GM12878 (cell line): Measurements from ENCODE around the gene TPBGL.

Experiments
- ATF7 ChIP-seq: fragments of 450-650 bp; IDR thresholded peaks from 2 replicates; pipeline ENCODE4 v1.6.1; 2016; ENCODE audit warnings: low read depth, mild to moderate bottlenecking
- ESRRA ChIP-seq: IDR thresholded peaks from 2 replicates; pipeline ENCODE4 v1.6.1; 2012; ENCODE audit warnings: mild to moderate bottlenecking, low read length, improper control_type of control experiment
- TF ChIP-seq, protein P1 (sequence below), 3 experiments: IDR thresholded peaks in 2 of 3; conservative IDR thresholded peaks in 1 of 3; 2 replicates each; pipeline ENCODE4 v1.5.1; 2011; ENCODE audit warnings: low read depth in 3 of 3, low read length in 3 of 3, mild to moderate bottlenecking in 3 of 3, control low read depth in 2 of 3, moderate library complexity in 2 of 3, inconsistent platforms in 1 of 3, mixed read lengths in 1 of 3; ENCODE audit not compliant: control insufficient read depth in 2 of 3, insufficient read depth in 1 of 3; ENCODE audit errors: extremely low read depth in 1 of 3

DNA sequence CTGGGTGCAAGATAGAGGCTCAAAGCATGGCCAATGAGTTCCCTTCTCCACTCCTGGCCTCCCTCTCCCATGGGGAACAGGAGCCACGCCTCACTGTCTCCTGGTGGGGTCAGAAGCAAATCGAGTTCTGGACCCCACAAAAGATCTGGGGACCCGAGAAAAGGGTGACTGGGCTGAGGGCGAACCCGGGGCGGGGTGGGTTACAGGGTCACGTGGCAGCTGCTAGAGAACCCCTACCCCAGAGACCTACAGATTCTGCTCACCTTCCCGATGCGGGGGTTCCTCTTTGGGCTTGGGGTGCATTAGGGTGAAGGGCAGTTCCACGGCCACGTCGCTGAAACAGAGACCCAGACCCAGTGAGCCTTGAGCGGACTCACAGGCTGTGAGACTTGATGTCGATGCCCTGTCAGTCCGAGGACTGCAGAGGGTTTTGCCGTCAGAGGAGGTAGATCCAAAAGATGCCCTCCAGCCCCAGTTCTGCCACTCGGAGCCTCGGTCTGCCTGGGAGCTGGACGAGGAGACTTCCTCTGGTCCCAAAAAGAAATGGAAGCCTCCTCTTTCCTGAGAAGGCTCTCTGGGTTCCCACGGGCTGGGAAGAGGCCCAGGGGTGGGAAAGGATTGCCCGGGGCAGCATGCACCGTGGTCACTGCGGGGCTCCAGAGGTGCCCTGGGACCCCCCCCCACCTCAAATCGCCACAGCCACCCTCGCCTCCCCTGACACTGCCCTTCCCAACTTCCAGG is 28.2 kb downstream of the TPBGL start:
- TF ChIP-seq ESRRA, result no peak
- TF ChIP-seq, protein P1, sequence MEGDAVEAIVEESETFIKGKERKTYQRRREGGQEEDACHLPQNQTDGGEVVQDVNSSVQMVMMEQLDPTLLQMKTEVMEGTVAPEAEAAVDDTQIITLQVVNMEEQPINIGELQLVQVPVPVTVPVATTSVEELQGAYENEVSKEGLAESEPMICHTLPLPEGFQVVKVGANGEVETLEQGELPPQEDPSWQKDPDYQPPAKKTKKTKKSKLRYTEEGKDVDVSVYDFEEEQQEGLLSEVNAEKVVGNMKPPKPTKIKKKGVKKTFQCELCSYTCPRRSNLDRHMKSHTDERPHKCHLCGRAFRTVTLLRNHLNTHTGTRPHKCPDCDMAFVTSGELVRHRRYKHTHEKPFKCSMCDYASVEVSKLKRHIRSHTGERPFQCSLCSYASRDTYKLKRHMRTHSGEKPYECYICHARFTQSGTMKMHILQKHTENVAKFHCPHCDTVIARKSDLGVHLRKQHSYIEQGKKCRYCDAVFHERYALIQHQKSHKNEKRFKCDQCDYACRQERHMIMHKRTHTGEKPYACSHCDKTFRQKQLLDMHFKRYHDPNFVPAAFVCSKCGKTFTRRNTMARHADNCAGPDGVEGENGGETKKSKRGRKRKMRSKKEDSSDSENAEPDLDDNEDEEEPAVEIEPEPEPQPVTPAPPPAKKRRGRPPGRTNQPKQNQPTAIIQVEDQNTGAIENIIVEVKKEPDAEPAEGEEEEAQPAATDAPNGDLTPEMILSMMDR (IDR thresholded peaks at IDR 0.05 in 2 of 3, conservative IDR thresholded peaks at IDR 0.05 in 1 of 3; ENCODE audit: control insufficient read depth in 2 of 3, extremely low read depth in 1 of 3, insufficient read depth in 1 of 3, low read depth in 3 of 3, low read length in 3 of 3), result no peak
- no peak for TF ChIP-seq ATF7
